ENCODE measurements around the gene PDCD2L.
"Not testable (repeated sequence)": the region's sequence is repeated elsewhere in the genome, so short reads cannot be mapped to it uniquely, and the experiment has no call there.

PDCD2L gene

DNA sequence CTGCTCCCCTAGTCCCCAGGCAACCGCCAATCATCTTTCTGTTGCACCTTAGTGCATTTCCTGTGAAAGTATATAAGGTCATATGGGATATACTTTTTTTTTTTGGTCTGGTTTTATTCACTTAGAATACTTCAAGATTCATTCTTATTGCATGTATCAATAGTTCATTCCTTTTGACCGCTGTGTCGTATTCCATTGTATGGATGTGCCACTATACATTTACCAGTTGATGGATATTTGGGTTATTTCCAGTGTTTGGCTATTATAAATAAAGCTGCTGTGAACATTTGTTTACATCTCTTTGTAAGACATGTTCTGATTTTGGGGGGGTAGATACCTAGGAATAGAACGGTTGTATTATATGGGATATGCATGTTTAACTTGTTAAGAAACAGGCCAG, 14.1 kb downstream of the PDCD2L start:
- no peak for DNase-seq (ENCODE audit: low read depth)

GRCh38 chr19:34426096-34426661, 22.0 kb downstream of the PDCD2L start:
- no peak for DNase-seq (ENCODE audit: low read depth)

DNA sequence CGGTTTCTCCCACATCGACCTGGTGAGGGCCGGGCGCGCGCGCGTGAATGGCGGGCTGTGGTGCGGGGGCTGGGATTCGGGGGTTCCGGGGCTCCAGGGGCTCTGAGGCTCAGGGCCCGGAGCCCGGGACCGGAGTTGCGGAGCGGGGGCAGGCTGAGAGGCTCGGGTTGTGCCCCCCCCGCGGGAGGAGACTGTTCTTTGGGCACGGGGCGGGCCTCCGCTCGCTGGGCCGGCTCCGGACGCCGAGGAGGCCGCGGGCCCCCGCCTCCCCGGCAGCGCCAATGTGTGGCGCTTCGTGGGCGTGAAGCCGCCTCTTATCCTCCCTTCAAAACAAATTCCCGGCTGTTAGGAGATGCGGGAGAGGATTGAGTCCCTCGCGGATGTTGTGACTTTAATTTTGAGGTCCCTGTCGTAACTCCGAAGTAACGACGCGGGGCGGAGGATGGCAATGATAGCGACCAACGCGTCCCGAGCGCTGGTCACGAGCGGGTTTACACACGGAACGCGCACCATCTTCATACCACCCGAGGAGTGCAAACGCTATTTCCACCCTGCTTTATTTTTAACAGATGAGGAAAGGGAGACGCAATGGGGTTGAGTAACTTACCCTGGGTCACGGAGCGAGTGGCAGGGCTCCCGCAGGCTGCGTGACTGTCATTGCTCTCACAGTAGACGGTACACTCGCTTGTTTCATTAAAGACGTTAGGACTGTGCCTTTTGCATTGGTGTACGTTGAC, 24.5 kb downstream of the PDCD2L start:
- peak; percentile 27 for DNase-seq (ENCODE audit: low read depth)

- no peak for DNase-seq (ENCODE audit: low read depth)
Measured at GRCh38 chr19:34429553-34429952, 25.4 kb downstream of the PDCD2L start.

DNA sequence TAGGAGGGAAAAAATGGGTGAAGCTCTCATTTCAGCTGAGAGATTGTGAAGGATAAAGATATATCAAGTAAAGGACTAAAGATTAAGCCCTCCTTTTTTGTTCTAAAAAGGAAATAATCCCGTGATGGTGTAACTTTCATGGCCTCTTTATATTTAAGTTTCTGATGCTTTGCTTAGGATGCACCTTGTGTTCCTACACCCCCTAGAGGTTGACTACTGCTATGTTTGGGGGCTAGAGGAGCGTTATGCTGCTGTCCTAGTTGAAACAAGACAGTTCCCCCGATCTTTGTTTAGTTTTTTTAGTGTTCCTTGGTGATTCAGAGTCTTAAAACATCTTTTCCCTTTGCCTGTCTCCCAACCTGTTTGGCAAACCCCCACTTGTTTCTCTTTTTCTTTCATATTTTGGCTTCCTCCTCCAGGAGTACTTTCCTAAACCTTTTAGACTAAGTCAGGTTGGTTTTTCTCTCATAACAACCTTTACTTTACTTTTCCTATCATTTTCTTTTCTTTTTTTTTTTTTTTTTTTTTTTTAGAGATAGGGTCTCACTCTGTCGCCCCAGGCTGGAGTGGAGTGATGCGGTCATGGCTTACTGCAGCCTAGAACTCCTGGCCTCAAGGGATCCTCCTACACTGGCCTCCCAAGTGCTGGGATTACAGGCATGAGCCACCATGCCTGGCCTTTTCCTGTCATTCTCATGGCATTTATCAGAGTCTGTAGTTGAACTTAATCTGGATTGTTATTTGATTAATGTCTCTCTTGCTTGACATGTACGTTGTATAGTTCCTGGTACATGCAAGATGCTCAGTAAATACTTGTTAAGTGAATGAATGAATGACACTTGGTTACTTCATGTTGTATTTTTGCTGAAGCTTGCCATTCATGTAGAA, 26.8 kb downstream of the PDCD2L start:
- no peak for DNase-seq (ENCODE audit: low read depth)

- DNase-seq (ENCODE audit: low read depth), result no peak
Measured at GRCh38 chr19:34431681-34432402, 27.6 kb downstream of the PDCD2L start.

DNA sequence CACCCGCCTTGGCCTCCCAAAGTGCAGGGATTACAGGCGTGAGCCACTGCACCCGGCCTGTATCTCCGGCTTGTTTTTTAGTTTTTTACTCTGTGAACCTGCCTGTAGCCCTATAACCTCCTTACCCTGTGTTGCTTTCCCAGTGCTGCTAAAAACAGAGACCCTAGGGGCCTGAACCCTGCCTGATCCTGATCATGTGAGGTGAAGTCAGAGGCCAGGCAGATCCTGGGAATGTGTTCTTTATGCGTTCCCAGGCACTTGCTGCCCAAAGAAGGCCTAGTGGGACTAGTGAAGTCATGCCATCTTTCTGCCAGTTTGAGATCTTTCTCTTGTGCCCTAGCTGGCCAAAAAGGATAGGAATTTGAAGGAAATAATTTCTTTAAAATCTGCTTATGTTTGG, 28.6 kb downstream of the PDCD2L start:
- DNase-seq (ENCODE audit: low read depth), result no peak

GRCh38 chr19:34436716-34437115, 32.5 kb downstream of the PDCD2L start:
- DNase-seq (ENCODE audit: low read depth), result no peak

DNA sequence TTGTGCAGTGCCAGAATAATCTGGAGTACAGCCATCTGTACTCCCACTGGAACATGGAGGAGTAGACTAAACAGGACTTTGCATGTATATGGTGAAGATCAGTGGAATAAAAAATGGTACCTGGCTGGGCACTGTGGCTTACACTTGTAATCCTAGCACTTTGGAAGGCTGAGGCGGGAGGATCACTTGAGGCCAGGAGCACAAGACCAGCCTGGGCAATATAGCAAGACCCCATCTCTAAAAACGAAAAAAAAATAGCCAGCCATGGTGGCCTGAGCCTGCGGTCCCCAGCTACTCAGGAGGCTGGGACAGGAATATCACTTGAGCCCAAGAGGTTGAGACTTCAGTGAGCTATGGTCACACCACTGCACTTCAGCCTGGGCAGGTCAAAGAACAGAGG, 44.0 kb downstream of the PDCD2L start:
- DNase-seq (ENCODE audit: low read depth), result no peak

DNA sequence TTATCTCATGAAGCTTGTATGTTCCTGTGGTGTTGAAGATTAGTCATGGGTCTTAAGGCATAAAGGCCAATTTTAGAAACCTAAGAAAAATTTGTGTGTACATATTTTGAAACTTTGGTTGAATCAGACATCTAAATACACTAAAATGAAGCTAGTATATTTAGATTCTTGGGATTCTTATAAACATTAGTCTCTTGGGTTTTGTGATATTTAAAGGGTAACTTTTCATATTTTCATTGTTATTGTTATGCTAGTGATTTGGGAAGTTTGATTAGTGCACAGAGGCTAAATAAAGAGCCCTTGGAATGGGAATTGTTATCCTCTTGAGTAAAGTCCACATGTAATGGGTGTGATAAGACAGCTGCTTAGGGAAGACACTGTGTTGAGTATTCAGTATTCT, 48.5 kb downstream of the PDCD2L start:
- DNase-seq (ENCODE audit: low read depth), result no peak

DNA sequence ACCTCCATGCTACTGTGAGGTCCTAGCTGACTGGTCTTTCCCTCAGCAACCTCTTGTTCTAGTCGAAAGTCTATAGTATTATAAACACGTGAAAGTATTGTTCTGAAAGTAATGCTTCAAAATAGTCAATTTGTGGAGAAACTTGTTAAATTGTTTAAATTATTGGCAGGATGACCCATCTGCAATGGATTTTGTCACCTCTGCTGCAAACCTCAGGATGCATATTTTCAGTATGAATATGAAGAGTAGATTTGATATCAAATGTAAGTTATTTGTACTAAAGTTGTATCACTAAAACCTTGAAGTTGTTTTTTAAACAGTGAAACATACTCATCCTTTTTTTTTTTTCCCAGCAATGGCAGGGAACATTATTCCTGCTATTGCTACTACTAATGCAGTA, 49.9 kb downstream of the PDCD2L start:
- no peak for DNase-seq (ENCODE audit: low read depth)

DNA sequence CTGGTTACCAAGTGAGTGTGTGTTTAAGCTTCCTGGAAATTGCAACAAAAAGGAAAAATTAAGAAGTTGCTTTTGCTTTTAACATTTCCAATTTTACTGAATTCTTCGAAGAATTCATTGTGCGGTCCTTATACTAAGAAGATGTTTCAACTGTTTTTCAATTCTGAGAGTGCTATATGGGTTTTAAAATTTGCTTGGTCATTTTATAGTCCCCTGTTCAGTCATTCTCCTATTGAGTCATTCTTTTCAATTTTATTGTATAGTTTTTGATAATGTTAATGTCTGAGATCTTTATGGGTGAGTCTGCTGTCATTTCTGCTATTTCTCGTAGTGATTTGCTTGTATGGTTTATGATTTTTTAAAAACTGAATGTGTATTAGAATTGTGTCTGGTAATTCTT, 50.5 kb downstream of the PDCD2L start:
- no peak for DNase-seq (ENCODE audit: low read depth)

DNA sequence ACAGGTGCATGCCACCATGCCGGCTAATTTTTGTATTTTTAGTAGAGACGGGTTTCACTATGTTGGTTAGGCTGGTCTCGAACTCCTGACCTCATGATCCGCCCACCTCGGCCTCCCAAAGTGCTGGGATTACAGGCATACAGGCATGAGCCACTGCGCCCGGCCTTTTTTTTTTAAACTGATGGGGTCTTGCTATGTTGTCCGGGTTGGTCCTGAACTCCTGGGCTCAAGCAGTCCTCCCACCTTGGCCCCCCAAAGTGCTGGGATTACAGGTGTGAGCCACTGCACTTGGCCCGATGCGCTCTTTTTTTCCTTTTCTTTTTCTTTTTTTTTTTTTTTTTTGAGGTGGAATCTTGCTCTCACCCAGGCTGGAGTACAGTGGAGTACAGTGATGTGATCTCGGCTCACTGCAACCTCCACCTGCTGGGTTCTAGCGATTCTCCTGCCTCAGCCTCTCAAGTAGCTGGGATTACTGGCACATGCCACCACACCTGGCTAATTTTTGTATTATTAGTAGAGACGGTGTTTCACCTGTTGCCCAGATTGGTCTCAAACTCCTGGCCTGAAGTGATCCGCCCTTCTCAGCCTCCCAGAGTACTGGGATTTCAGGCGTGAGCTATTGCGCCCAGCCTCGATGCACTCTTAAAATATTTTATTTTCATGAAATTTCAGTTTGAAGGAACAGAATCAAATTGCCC, 51.7 kb downstream of the PDCD2L start:
- not testable (repeated sequence) for DNase-seq (ENCODE audit: low read depth)

GRCh38 chr19:34457446-34457845, 53.2 kb downstream of the PDCD2L start:
- DNase-seq (ENCODE audit: low read depth), result no peak

DNA sequence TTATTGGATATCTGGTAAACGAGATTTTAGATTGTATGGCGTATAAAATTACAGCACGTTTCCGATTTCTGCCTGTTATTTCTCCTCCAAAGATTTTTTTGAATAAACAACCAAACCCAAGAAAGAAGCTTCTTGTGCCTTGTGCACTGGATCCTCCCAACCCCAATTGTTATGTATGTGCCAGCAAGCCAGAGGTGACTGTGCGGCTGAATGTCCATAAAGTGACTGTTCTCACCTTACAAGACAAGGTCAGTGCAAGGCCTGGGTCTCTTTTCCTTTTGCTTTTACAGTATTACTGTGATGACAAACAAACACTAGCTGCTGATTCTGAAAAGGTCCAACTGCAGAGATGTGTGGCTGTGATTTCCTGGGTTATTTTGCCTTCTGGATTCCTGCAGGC, 54.5 kb downstream of the PDCD2L start:
- no peak for DNase-seq (ENCODE audit: low read depth)

GRCh38 chr19:34459614-34460013, 55.4 kb downstream of the PDCD2L start:
- no peak for DNase-seq (ENCODE audit: low read depth)

- DNase-seq (ENCODE audit: low read depth), result no peak
Measured at GRCh38 chr19:34461375-34462100, 57.3 kb downstream of the PDCD2L start.

DNA sequence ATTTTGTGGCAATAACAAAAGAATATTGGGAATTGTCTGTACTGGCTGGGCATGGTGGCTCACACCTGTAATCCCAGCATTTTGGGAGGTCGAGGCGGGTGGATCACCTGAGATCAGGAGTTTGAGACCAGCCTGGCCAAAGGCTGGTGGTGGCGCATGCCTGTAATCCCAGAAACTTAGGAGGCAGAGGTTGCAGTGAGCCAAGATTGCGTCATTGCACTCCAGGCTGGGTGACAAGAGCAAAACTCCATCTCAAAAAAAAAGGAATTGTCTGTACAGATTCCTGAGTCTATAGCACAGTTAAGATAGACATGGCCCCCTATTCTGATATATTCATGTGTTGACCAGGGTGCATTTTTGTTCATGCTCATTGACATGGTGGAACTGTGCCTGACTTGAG, 60.6 kb downstream of the PDCD2L start:
- not testable (repeated sequence) for DNase-seq (ENCODE audit: low read depth)

DNA sequence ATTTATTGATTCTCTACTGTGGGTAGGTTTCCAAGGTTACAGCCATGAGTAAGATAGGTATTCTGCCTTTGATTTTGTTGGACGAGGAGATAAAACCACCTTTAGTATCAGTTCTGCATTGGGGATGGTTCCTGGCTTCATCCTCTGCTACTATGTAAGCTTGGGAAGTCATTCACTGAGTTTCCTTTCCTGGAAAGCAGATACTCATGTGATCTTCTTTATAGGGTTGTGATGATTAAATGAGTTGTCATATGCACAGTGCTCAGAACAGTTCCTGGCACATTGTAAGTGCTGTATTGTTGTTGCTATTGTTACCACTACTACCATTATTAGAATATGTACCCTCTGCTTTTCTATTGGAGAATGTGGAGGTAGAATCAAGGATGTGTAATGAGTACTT, 64.2 kb downstream of the PDCD2L start:
- no peak for DNase-seq (ENCODE audit: low read depth)

GRCh38 chr19:34469026-34469425, 64.8 kb downstream of the PDCD2L start:
- DNase-seq (ENCODE audit: low read depth), result not testable (repeated sequence)

Measured in stimulated activated CD8-positive, alpha-beta memory T cell treated with anti-CD3 and anti-CD28 coated beads, Interleukin-4, amount 100 ng/mL, for 24 hours (primary cell).